T-helper 1 cell (primary cell): ENCODE results near the gene GREB1.

Experiments
- DNase-seq, 5 donors: peaks; one replicate each; pipeline ENCODE4 v3.0.0-alpha.2; 2012 to 2020

The GREB1 gene

GRCh38 chr2:11539317-11540147 is 5.7 kb downstream of the GREB1 start:
- DNase-seq, result no peak

GRCh38 chr2:11540148-11540995 is 6.5 kb downstream of the GREB1 start:
- no peak for DNase-seq

GRCh38 chr2:11540996-11541692 is 7.3 kb downstream of the GREB1 start:
- no peak for DNase-seq

- no peak for DNase-seq
Observed at GRCh38 chr2:11541693-11542274, 7.9 kb downstream of the GREB1 start.

GRCh38 chr2:11542275-11542819 is 8.5 kb downstream of the GREB1 start:
- DNase-seq, result no peak

GRCh38 chr2:11543337-11544216 is 9.7 kb downstream of the GREB1 start:
- DNase-seq, result no peak

- no peak for DNase-seq
Observed at GRCh38 chr2:11546072-11546471, 12.2 kb downstream of the GREB1 start.

- no peak for DNase-seq
Observed at GRCh38 chr2:11547912-11548497, 14.2 kb downstream of the GREB1 start.

GRCh38 chr2:11550302-11550701 is 16.5 kb downstream of the GREB1 start:
- no peak for DNase-seq

- DNase-seq, result no peak
Observed at GRCh38 chr2:11550901-11551568, 17.2 kb downstream of the GREB1 start.

- DNase-seq, result no peak
Observed at GRCh38 chr2:11551569-11552259, 17.9 kb downstream of the GREB1 start.

- no peak for DNase-seq
Observed at GRCh38 chr2:11552260-11552638, 18.4 kb downstream of the GREB1 start.

- DNase-seq, result no peak
Observed at GRCh38 chr2:11553661-11554398, 20.0 kb downstream of the GREB1 start.

GRCh38 chr2:11554399-11554716 is 20.5 kb downstream of the GREB1 start:
- DNase-seq, result no peak

- DNase-seq, result no peak
Observed at GRCh38 chr2:11556101-11556806, 22.4 kb downstream of the GREB1 start.

- no peak for DNase-seq
Observed at GRCh38 chr2:11558214-11558886, 24.5 kb downstream of the GREB1 start.

GRCh38 chr2:11559066-11559785 is 25.4 kb downstream of the GREB1 start:
- DNase-seq, result no peak
